Measurements from ENCODE around the gene TFEB.
A peak's percentile ranks its signal among the peaks of the same experiment; 100 is the strongest.

Gene TFEB

GRCh38 chr6:41641352-41641925 lies 94.0 kb downstream of the TFEB start:
- no peak for DNase-seq

DNA sequence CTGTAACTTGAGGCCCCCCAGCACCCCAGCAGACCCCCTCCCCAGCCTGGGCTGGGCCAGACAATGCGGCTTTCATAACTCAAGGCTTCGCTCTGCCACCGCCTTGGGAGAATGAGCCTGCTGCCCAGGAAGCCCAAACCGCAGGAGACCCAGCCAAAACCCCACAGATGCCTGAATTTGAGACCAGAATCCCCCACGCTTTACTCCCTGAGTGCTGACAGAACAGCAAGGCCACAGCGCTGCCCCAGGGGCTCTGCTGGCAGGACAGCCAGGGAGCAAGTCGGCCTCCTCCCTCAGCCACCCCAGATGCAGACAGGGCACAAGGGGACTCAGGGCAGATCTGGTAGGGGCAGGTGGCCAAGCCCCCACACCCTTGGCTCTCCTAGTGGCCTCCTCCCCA lies 95.0 kb downstream of the TFEB start:
- no peak for DNase-seq

GRCh38 chr6:41639809-41640371 lies 95.5 kb downstream of the TFEB start:
- DNase-seq = peak in 1 of 56 donors; percentile 18

GRCh38 chr6:41638935-41639808 lies 96.2 kb downstream of the TFEB start:
- DNase-seq = peak in 2 of 56 donors; percentile 34 to 38

DNA sequence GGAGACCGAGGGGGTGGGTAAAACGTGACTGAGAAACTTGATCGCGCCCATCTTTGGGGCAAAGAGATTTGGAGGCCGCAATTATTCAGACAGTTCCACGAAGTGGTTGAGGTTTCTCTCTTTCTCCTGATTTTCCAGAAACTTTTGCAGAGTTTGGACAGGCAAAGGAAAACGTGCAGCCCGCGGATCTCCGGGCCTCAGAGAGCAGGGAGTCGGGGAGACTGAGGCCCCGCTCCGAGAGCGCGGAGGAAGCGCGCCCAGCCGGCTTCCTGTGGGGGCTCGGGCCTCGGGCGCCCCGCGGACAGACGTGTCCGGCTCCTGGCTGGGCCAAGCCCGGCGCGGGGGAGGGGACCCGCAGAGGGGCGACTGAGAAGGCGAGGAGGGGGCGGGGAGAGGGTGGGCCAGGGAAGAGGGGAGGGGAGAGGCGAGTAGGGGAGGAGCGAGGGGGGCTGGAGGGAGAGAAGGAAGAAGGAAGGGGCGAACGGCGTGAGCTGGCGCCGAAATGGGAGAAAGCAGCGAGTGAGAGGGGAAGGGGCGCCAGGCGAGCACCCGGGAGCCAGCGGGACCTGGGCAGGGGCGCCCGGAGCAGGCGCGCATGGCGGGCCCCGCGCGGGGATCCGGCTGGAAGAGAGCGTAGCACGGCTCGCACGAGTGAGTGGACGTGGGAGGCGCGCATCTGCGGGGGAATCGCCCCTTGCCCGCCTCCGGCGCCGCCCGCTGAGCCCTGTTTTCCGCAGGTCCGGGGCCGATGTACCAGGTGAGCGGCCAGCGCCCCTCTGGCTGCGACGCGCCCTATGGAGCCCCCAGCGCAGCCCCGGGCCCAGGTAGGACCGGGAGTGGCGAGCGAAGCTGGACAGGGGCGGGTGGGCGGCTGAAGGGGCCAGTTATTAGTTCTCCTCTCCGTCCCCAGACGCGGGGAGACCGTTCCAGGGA lies 97.1 kb downstream of the TFEB start, which contains the start of gene MDFI:
Gene MDFI, plus strand, starts transcription at position 467 of the 933 bp plus-strand sequence. Its CDS starts 282 bp downstream, at position 749.
- DNase-seq = peak in 1 of 56 donors; percentile 20

GRCh38 chr6:41637194-41638001 lies 98.0 kb downstream of the TFEB start:
- DNase-seq = no peak

- DNase-seq = no peak
These were observed 98.6 kb downstream of the TFEB start for GRCh38 chr6:41636833-41637193.

DNA sequence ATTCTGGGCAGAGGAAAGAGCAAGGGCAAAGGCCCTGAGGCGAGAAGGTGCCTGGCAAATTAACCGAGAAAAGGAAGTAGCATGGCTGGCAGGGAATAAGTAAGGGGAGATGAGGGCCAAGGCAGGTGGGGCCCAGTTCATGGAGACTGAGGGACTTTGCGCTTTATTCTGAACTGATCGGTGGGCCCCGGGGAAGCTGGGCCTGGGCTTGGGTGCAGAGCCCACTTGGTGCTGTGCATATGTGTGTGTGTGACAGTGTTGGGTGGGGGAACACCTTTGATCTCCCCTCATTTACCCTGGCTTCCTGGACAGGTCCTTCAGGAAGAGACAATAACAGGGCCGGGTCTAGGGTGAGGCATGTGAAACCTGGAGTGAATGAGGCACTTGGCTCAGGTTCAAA lies 100.0 kb downstream of the TFEB start:
- DNase-seq = no peak

DNA sequence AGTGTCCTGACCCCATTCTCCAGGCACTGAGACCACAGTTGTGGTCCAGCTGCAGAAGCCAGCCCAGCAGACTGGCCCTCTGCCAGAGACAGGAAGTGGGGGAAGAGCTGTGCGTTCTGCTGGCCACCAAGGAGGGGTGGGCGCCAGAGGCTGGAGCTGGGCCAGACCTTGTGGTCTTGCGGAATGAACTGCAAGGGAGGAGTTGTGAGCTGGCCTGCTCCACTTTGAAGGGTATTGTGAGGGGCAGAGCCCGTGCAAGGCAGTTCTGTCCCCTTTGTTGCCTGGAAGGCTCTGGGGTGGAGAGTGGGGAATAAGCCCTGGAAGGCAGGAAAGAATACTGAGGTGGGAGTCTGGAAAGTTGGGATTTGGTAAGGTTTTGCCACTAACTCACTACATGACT lies 100.8 kb downstream of the TFEB start:
- DNase-seq = peak in 33 of 56 donors; percentile 10 to 71 (median 33)
